ENCODE measurements around the gene KRTAP10-4.
"Not testable (repeated sequence)": the region's sequence is repeated elsewhere in the genome, so short reads cannot be mapped to it uniquely, and the experiment has no call there.

KRTAP10-4 gene

DNA sequence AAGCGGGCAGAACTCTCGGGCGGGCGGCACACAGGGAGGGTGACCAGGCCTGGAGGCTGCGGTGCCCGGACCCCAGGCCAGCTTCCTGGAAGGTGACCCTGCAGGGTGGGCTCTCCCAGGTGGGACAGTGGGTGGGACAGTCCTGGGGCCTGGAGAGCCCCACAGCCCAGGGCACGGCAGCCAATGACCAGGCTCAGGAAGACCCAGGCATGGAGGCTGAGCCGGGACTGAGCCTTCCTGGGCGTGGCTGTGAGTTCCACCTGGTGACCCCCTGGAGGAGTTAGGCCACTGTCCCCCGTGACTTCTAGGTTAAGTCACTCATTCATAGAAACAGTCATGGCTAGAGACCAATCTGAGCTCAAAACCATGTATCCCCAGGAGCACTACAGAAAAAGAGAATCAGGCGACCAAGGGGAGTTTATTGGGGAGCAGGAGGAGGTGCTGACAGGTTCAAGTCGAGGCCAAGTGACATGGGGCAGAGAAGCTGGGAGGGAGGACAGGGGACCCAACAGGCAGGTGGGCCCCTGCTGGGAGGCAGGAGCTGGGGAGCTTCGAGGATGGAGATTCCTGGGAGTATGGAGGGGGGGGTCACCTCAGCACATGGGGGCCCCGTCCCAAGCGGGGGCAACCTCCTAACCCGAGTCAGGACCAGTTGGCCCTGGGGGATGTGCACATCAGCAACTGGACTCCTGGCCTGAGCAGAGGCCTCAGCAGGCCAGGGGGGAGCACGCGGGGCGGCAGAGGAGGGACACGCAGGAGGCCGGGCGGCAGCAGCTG is 5.7 kb downstream of the KRTAP10-4 start:
- no peak for DNase-seq (ENCODE audit: low read depth)

- no peak for DNase-seq (ENCODE audit: low read depth)
These were observed 6.3 kb downstream of the KRTAP10-4 start for GRCh38 chr21:44579833-44580144.

DNA sequence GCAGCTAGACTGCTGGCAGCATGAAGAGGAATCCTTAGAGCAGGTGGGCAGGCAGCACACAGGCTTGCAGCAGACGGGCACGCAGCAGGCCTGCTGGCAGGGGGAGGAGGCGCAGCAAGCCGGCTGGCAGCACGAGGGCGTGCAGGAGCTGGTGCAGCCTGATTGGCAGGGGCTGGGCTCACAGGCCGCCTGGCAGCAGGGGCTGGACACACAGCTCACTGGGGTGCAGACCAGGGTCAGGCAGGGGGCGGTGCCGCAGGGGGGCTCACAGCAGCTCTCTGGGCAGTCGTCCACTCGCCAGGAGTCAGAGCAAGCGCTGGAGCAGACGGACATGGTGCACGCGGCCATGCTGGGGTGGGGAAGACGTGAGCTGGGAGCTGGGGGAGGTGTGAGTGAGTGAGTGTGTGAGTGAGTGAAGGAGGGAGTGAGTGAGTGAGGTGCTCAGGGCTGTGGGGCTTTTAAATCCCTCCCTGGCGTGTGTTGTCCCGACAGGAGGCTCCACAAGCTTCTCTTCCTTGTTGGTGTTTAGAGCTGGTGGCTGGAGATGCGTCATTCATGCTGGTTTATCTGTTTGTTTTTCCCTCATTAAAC is 6.8 kb downstream of the KRTAP10-4 start, which contains the start of gene KRTAP10-5:
Gene KRTAP10-5, minus strand, starts transcription at position 374 of the 591 bp plus-strand sequence. Its CDS starts 26 bp downstream, at position 348.
- DNase-seq (ENCODE audit: low read depth) = not testable (repeated sequence)

- DNase-seq (ENCODE audit: low read depth) = no peak
These were observed 7.6 kb downstream of the KRTAP10-4 start for GRCh38 chr21:44581158-44581557.

GRCh38 chr21:44582055-44582454 is 8.5 kb downstream of the KRTAP10-4 start:
- no peak for DNase-seq (ENCODE audit: low read depth)

GRCh38 chr21:44583089-44583799 is 9.7 kb downstream of the KRTAP10-4 start:
- no peak for DNase-seq (ENCODE audit: low read depth)

GRCh38 chr21:44583800-44584147 is 10.2 kb downstream of the KRTAP10-4 start:
- no peak for DNase-seq (ENCODE audit: low read depth)

- DNase-seq (ENCODE audit: low read depth) = no peak
These were observed 12.4 kb downstream of the KRTAP10-4 start for GRCh38 chr21:44585892-44586291.

- no peak for DNase-seq (ENCODE audit: low read depth)
These were observed 15.6 kb downstream of the KRTAP10-4 start for GRCh38 chr21:44589094-44589493.

- DNase-seq (ENCODE audit: low read depth) = no peak
These were observed 16.2 kb downstream of the KRTAP10-4 start for GRCh38 chr21:44589586-44590305.

DNA sequence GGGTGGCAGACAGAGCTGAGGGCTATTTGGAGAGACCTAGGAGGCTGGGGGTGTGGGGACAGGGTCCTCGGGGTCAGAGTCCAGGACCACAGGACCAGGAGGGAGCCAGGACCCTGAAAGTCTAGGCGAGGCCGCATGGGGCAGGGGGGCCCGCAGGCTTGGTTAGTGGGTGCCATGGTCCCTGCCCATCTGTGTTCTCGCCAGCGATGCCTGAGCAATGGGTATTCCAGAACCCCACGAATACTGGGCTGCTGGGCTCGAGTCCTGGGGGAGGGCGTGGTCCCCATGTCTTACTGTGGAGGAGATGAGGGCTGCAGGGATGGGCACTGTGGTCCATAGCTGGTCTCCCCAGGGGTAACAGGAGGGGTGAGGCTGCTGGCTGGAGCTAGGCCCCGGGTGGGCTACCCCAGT is 16.8 kb downstream of the KRTAP10-4 start:
- no peak for DNase-seq (ENCODE audit: low read depth)

DNA sequence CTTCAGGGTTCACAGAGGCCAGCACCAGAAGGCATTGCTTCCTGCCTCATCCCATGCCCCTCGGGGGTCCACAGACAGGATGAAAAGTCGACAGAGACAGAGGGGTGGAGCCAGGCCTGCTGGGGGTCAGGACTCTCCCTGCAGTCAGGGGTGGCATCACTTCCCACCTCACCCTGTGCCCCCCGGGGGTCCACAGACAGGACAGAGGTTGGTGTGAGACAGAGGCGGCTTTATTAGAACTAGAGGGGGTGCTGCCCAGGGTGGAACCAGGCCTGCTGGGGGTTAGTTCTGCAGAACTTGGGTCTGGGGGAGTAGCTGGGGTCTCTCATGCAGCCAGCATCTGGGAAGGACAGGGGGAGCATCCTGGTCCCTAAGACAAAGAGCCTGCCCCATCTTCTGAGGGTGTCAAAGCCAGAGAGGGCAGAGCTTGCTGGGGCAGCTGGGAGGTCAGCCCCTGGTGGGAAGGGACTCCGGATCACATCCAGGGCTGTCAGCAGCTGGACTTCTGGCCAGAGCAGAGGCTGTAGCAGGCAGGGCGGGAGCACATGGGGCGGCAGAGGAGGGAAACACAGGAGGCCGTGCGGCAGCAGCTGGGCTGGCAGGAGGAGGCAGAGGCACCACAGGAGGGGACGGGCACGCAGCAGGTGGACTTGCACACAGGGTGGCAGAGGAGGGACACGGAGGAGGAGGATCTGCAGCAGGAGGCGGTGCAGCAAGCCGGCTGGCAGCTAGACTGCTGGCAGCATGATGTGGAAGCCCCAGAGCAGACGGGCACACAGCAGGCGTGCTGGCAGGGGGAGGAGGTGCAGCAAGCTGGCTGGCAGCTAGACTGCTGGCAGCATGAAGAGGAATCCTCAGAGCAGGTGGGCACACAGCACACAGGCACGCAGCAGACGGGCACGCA is 17.6 kb downstream of the KRTAP10-4 start:
- DNase-seq (ENCODE audit: low read depth) = not testable (repeated sequence)

GRCh38 chr21:44591801-44592130 is 18.2 kb downstream of the KRTAP10-4 start:
- not testable (repeated sequence) for DNase-seq (ENCODE audit: low read depth)

- DNase-seq (ENCODE audit: low read depth) = no peak
These were observed 19.1 kb downstream of the KRTAP10-4 start, which contains the start of gene KRTAP10-6 for GRCh38 chr21:44592446-44593311. Gene KRTAP10-6 (minus strand): TSS chr21:44592505. CDS start chr21:44592484, 21 bp downstream.

GRCh38 chr21:44593598-44594405 is 20.3 kb downstream of the KRTAP10-4 start:
- no peak for DNase-seq (ENCODE audit: low read depth)

DNA sequence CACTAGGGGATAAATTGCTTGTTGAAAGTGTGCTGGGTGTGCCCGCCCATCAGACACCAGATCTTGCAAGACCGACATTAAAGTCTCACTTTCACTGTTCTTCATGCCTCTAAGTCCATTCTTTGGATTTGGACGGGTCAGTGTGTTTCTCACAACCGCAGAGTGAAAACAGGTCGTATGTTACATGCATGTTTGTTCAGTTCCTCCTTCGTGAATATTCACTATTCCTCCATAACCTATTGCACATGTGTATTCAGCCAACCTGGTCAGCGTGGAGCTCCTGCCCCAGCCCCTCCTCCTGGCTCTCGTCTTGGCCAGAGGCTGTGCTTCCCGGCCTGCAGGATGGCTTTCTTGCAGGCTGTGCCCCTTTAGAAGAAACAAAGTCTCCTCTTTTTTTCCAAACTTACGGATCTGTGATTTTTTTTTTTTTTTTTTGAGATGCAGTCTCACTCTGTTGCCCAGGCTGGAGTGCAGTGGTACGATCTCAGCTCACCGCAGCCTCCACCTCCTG is 20.9 kb downstream of the KRTAP10-4 start:
- DNase-seq (ENCODE audit: low read depth) = no peak

- no peak for DNase-seq (ENCODE audit: low read depth)
These were observed 22.0 kb downstream of the KRTAP10-4 start for GRCh38 chr21:44595524-44595923.

GRCh38 chr21:44596068-44596725 is 22.7 kb downstream of the KRTAP10-4 start:
- DNase-seq (ENCODE audit: low read depth) = no peak

GRCh38 chr21:44598061-44598460 is 24.5 kb downstream of the KRTAP10-4 start:
- DNase-seq (ENCODE audit: low read depth) = no peak

All from ELR (cell line).